ENCODE measurements around the gene SALL1.

Gene SALL1

GRCh38 chr16:51141106-51141505 lies 10.0 kb downstream of the SALL1 start:
- no peak for DNase-seq (ENCODE audit: low read depth in 2 of 2)

DNA sequence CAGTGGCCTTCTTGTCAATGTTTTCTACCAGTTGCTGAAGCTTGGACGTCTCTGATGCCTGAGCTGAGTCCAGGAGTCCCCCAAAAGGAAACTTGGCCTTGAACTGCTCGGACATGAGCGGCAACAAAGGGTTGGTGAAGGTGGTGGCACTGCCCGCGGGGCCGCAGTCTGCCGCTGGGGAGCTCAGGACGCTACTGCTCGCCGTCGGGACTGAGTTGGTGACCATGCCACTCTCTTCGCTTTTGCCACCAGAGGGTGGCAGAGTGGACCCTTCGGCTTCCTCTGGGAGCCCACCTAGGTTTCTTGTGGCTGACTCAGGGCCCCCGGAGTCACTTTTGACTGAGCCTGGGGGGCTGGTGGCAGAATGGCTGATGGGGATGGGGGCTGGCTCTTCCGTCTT lies 11.0 kb downstream of the SALL1 start:
- DNase-seq (ENCODE audit: low read depth in 2 of 2) = no peak

DNA sequence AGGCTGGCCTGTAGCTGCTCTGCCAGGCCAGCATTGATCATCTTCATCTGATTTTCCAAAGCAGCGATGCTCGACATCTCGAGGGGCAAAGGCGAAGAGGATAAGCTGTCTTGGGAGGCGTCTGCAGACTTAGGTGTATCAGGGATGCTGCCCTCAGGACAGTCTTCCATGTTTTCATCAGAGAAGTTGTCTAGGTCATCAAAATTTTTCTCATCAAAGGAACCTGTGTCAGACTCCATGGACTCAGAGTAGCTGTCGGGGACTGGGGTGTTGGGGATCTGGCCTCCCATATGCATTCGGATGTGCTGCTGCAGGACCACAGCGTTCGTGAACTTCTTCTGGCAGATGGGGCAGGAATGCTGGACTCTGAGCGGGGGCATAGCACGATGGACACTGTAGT lies 11.5 kb downstream of the SALL1 start:
- no peak for DNase-seq (ENCODE audit: low read depth in 2 of 2)

GRCh38 chr16:51138178-51138577 lies 12.9 kb downstream of the SALL1 start:
- no peak for DNase-seq (ENCODE audit: low read depth in 2 of 2)

- no peak for DNase-seq (ENCODE audit: low read depth in 2 of 2)
Observed at GRCh38 chr16:51137097-51137496, 14.0 kb downstream of the SALL1 start.

DNA sequence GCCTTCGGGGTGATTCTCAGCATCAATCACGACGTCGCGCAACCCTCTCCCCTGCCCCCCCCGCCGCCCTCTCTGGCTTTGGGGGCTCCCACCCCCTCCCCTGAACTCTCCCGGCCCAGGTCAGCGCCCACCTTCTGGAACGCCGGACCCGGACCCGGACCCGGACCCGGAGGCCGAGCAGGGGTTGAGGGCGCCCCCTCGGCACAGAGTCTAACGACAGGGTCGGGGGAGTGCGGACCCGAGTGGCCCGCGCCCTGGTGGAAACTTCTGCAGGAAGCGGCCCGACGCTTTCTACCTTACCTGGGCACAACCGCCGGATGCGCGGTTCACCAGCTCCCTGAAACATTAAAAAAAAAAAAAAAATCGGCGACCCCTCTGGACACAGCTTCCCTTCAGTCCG lies 16.2 kb downstream of the SALL1 start:
- DNase-seq (ENCODE audit: low read depth in 2 of 2) = no peak

GRCh38 chr16:51134269-51134812 lies 16.7 kb downstream of the SALL1 start:
- DNase-seq (ENCODE audit: low read depth in 2 of 2) = no peak

DNA sequence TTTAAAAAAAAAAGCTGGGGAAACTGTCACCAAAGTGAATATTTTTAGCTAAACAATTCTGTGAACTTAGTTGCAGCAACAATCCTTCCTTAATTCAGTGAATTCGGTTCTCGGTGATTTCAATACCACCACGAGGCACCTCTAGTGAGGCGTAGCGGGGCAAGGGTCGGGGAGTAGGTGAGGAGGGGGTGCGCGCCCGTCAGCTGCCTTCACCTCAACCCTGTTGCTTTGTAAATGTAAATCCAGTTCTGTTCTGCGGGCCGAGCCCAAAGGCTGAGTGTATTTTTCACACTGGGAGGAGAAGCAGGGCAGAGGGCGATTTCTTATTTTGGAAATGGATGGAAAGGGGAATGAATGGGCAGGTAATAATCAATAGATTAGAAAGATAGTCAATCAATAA lies 17.4 kb downstream of the SALL1 start:
- DNase-seq (ENCODE audit: low read depth in 2 of 2) = no peak

GRCh38 chr16:51133183-51133582 lies 17.9 kb downstream of the SALL1 start:
- DNase-seq (ENCODE audit: low read depth in 2 of 2) = no peak

DNA sequence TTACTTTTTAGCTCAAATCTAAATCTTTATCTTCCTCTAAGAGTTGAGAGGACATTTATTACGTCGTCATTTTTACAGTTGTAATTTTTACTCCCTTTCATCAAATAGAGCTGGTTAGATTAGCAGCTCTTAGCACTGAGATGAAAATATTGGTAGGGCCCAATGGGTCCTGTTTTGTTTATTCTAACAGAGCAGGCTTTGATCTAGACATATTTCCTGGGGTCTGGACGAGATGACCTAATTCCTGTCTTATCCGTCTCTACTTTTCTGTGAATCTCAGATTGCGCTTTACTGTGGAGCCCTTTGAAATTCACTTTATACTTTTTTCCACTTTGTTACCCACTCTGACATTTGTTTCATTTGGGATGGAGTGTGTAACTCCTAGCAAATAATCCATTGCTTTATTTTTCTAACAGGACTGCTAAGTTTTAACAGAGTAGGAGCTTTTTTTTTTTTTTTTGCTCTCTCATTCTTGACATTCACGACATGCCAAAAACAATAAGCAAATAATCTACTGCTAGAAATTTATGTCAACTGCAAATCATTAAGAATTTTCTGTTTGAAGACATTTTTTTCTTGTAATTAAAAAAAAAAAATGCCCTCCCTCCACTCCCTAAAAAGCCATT lies 18.5 kb downstream of the SALL1 start:
- no peak for DNase-seq (ENCODE audit: low read depth in 2 of 2)

GRCh38 chr16:51131619-51132018 lies 19.5 kb downstream of the SALL1 start:
- DNase-seq (ENCODE audit: low read depth in 2 of 2) = no peak

GRCh38 chr16:51129105-51129504 lies 22.0 kb downstream of the SALL1 start:
- no peak for DNase-seq (ENCODE audit: low read depth in 2 of 2)

DNA sequence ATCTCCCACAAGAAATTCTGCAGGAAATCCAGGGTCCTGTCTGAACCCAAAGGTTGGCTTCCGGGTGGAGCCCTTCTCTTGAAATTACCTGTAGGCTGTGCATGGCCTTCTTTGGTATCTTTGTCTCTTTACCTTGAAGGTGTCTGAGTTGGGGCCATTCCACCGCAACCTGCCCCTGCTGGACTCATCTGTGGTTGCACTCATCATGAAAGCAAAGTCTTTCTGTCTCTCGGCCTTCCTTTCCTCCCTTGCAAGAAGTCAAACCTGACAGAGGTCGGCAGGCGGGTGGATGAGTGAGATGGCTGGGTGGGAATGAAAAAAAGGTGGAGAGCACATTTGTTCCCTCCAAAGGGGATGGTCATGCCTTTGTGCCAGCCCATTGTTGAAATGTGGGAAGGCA lies 25.1 kb downstream of the SALL1 start:
- no peak for DNase-seq (ENCODE audit: low read depth in 2 of 2)

DNA sequence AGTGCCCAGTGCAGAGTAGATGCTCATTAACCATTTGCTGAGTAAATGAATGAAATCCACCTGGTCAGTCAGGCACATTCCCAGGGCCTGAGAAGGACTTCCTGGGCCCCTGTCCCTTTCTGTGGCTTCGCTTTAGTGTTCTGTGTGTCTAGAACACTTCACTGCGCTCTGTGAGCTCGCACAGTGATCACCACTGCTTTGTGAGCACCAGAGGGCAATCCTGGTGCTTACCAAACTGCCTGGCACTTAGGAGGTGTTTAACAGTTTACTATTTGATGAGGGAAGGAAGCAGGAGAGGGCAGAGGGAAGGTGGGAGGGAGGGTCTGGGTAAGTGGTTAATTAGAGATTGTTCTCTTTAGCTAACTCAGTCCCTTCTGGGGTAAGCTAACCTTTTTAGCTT lies 26.2 kb downstream of the SALL1 start:
- DNase-seq (ENCODE audit: low read depth in 2 of 2) = no peak

DNA sequence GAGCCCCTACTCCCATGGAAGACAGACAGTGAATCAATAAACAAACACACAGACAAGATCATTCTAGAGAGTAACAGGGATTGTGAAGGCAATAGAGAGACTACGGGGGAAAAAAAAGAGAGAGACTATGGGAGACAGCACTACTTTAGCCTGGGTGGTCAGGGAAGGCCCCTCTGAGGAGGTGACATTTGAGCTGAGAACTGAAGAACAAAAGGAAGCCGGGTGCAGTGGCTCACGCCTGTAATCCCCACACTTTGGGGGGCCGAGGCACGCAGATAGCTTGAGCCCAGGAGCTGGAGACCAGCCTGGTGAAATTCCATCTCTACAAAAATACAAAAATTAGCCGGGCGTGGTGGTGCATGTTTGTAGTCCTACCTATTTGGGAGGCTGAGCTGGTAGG lies 29.2 kb downstream of the SALL1 start:
- DNase-seq (ENCODE audit: low read depth in 2 of 2) = no peak

DNA sequence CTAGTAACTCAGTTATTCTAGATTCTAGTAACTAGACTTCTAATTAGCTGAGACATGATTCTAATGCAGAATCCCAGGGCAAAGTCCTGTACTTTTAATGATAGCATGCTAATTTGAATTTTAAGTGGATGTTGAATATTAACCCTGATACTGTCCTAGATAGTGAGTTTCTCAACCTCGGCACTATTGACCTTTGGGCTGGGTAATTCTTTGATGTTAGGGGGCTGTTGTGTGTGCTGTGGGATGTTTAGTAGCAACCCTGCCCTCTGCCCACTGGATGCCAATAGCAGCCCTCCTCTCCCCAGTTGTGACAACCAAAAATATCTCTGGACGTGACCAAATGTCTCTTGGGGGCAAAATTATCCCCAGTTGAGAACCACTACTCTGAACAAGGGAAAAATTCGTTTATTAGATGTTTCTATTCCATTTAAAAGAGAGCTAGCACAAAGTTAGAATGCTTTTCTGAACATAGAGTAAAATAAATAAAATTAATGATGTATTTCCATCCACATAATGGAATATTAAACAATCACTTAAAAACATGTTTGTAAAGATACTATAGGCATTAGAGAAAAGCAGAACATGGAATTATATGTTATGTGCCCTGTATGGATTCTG lies 30.2 kb downstream of the SALL1 start:
- no peak for DNase-seq (ENCODE audit: low read depth in 2 of 2)

- no peak for DNase-seq (ENCODE audit: low read depth in 2 of 2)
Observed at GRCh38 chr16:51119973-51120729, 30.9 kb downstream of the SALL1 start.

DNA sequence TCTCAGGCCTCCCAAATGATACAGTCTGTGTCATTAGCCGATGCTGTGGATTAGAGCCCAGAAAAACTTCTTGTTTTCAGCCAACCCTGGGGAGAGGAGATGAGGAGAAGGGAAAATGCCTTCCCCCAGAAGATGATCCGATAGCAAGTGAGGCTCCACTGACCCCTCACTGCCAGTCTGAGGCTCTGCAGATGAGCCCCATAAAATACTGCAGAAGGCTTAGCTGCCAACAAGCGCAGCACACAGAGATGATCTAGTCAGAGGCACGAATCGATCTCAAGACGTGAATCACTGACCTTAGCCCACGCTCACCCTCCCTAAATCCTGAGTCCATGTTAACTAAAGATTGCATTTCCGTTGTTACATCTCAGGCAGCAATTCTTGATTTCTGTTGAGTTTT lies 31.5 kb downstream of the SALL1 start:
- no peak for DNase-seq (ENCODE audit: low read depth in 2 of 2)

DNA sequence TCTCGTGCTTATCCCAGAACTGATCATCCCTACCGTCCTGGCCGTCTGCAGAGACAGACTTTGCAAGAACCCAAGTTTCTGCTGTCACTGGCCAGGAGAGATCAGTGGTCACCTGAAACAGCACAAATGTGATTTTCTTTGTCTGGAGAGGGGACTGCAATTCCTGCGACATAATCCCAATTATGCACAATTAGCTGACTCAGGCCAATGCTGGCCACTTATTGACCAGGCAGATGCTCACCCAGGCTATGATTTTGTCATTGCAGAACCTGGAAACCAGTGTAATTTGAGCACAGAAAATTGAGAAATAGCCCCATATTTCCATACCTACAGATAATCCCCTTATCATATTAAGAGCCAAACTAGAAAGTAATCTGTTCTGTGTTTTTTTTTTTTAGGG lies 34.7 kb downstream of the SALL1 start:
- no peak for DNase-seq (ENCODE audit: low read depth in 2 of 2)

GRCh38 chr16:51114382-51114781 lies 36.7 kb downstream of the SALL1 start:
- no peak for DNase-seq (ENCODE audit: low read depth in 2 of 2)

DNA sequence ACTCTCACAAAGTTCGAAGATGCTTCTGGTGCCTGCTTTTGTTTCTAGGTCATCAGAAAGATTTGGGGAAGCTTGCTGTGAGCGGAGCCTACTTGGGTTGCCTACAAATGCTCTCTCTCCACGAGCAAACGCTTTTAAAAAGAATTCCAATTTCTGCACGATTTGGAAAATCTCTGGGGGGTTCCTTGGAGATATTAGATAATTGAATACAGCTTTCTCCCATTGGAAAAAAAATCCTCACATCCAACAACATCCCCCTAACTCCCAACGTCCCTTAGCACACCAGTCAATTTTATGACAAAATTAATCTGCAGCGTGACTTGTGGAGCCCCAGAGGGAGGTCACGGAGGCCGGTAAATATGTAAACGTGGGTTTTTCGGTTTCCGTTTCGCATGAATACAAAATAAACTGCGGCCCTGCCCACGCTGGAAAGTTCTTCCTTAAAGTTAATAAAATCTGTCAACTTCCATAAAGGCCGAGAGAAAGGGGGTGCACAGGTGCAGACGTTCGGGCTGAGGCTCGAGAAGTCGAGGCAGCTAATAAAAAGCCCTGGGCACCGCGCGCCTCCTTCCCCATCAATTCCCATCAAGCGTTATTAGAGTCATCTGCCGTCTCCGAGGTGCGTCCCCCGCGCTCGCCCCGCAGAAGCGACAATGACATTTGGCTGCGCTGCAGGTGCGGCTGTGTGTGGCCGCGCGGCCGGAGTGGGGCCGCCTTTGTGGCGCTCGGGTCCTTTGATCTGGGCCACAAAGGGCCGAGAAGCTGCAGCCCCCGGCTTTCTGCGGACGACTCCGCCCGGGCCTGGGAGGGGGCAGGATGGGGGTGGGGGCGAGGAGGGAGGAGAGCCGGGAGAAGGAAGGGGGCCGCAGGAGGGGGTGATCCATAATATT lies 37.6 kb downstream of the SALL1 start:
- no peak for DNase-seq (ENCODE audit: low read depth in 2 of 2)

DNA sequence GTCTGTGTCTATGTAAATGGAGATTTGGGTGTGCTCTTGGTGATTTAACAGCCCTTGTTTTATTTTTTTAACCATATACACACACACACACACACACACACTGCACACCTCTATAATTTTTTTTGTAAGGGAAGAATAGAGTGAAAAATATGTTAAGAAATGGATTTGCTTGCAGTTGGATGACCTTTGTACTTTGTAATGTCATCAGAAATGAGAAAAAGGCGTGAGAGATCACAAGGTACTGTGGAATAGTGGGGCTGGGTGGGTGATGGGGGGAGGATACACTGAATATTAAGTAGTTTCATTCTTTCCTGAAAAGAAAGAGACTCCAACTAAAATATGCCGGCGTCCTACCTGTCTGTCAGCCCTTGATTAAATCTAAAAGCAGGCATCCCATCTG lies 38.7 kb downstream of the SALL1 start:
- no peak for DNase-seq (ENCODE audit: low read depth in 2 of 2)

Measured in fibroblast of skin of left quadriceps (primary cell).